Endodermal cell (in vitro differentiated cells): ENCODE results near the gene TMEM255B. TPM values are rescaled to one million over a fixed set of nuclear protein-coding genes. Genes with fewer than 3 reads are reported as not detected.

Experiments
- DNase-seq: peaks from one replicate; pipeline ENCODE4 v3.0.0-alpha.2; 2017
- H3K27ac ChIP-seq: 2 replicates; pipeline ENCODE4 v1.5.1; 2013; ENCODE audit warnings: mild to moderate bottlenecking, low read depth, low read length, moderate library complexity
- H3K27me3 ChIP-seq: 2 replicates; pipeline ENCODE4 v1.6.1; 2013; ENCODE audit warnings: mild to moderate bottlenecking, low read length, moderate library complexity; ENCODE audit not compliant: insufficient read depth, control insufficient read depth, poor library complexity, severe bottlenecking
- H3K36me3 ChIP-seq: 2 replicates; pipeline ENCODE4 v1.7.0; 2013; ENCODE audit warnings: mild to moderate bottlenecking, low read length, moderate library complexity; ENCODE audit not compliant: control insufficient read depth, insufficient read depth
- H3K4me1 ChIP-seq: one replicate; pipeline ENCODE4 v1.7.0; 2013; ENCODE audit warnings: low read length; ENCODE audit not compliant: control insufficient read depth, insufficient read depth
- H3K4me3 ChIP-seq: 2 replicates; pipeline ENCODE4 v1.5.1; 2013; ENCODE audit warnings: mild to moderate bottlenecking, low read length, moderate library complexity
- H3K9ac ChIP-seq: 2 replicates; pipeline ENCODE4 v1.6.1; 2013; ENCODE audit warnings: mild to moderate bottlenecking, low read length, moderate library complexity; ENCODE audit not compliant: poor library complexity, severe bottlenecking; ENCODE audit errors: extremely low read depth
- H3K9me3 ChIP-seq: 2 replicates; pipeline ENCODE4 v1.6.1; 2013; ENCODE audit warnings: mild to moderate bottlenecking, low read length, moderate library complexity; ENCODE audit not compliant: control insufficient read depth
- H3K27ac Mint-ChIP-seq: 2 replicates; pipeline ENCODE4 v1.8.0; 2020; ENCODE audit warnings: mixed read lengths
- H3K27me3 Mint-ChIP-seq: 2 replicates; pipeline ENCODE4 v1.8.0; 2021; ENCODE audit warnings: mild to moderate bottlenecking, mixed read lengths; ENCODE audit not compliant: insufficient read depth
- H3K36me3 Mint-ChIP-seq: 2 replicates; pipeline ENCODE4 v1.8.0; 2020; ENCODE audit warnings: low read depth, mixed read lengths
- H3K4me1 Mint-ChIP-seq: 2 replicates; pipeline ENCODE4 v1.8.0; 2020; ENCODE audit warnings: mixed read lengths
- H3K4me3 Mint-ChIP-seq: 2 replicates; pipeline ENCODE4 v1.8.0; 2020; ENCODE audit warnings: mild to moderate bottlenecking, moderate library complexity, mixed read lengths
- H3K9me3 Mint-ChIP-seq: 2 replicates; pipeline ENCODE4 v1.8.0; 2020; ENCODE audit warnings: mild to moderate bottlenecking, mixed read lengths
- CTCF ChIP-seq: fragments of 200-600 bp; sonication (generic); conservative IDR thresholded peaks from 2 replicates; pipeline ENCODE4 v1.5.0; 2021; ENCODE audit warnings: antibody characterized with exemption, mild to moderate bottlenecking
- WGBS, 2 experiments: methylation state at CpG; one replicate each; pipeline versions ENCODE4 v1.1.5 to v1.1.7; 2013; ENCODE audit warnings: missing lambda C conversion rate in 2 of 2, mixed read lengths in 1 of 2; ENCODE audit not compliant: insufficient coverage in 1 of 2, insufficient read length in 1 of 2; 5-methylcytosine and 5-hydroxymethylcytosine counted together
- total RNA-seq, 2 donors: library from RNA; stranded (reverse); fragmentation: NEBNext Ultra II Directional in 1 of 2; extraction: Animal tissue kit (Norgen Biotek cat#: 25700) in 1 of 2; gene quantifications; 2 replicates in 1 of 2; 3 replicates in 1 of 2; pipeline ENCODE4 v1.2.1, GENCODE V29; 2021

Gene TMEM255B
- total RNA-seq, 2 donors from 2014 or later = 0.55 to 2.1 TPM

GRCh38 chr13:113783966-113784644 lies 25.1 kb downstream of the TMEM255B start:
- no peak for DNase-seq
- Mint-ChIP-seq H3K4me3 (no peak overlapping the region), H3K27me3 (peaks cover 2% of the 10 kb centered on the region), H3K27ac (no peak overlapping the region), H3K9me3 (peaks cover 6% of the 10 kb centered on the region), H3K36me3 (peaks cover 3% of the 10 kb centered on the region), H3K4me1 (no peaks in the 10 kb centered on the region)
- Histone ChIP-seq H3K9ac (no peak overlapping the region), H3K9me3 (no peaks in the 10 kb centered on the region), H3K4me3 (no peak overlapping the region), H3K27me3 (peaks cover 9% of the 10 kb centered on the region), H3K4me1 (no peaks in the 10 kb centered on the region), H3K36me3 (no peaks in the 10 kb centered on the region), H3K27ac (no peak overlapping the region)
- TF ChIP-seq CTCF = no peak
- 80 to 86% methylated on average over 7 to 10 of the region's 10 CpGs for WGBS, 2 experiments

- Mint-ChIP-seq H3K4me3 (no peak overlapping the region), H3K9me3 (peaks cover 6% of the 10 kb centered on the region), H3K36me3 (peaks cover 3% of the 10 kb centered on the region), H3K27ac (no peak overlapping the region), H3K27me3 (peaks cover 2% of the 10 kb centered on the region), H3K4me1 (no peaks in the 10 kb centered on the region)
- TF ChIP-seq CTCF = no peak
- no peak overlapping the region for H3K9ac ChIP-seq
- no peaks in the 10 kb centered on the region for H3K9me3 ChIP-seq
- no peak for DNase-seq
- peaks cover 5% of the 10 kb centered on the region for H3K27me3 ChIP-seq
- WGBS, 2 experiments = 80 to 84% methylated on average over 3 to 5 of the region's 5 CpGs
- H3K36me3 ChIP-seq = no peaks in the 10 kb centered on the region
- no peak overlapping the region for H3K27ac ChIP-seq
- no peaks in the 10 kb centered on the region for H3K4me1 ChIP-seq
- H3K4me3 ChIP-seq = no peak overlapping the region
Measured at GRCh38 chr13:113784645-113785024, 25.6 kb downstream of the TMEM255B start.

GRCh38 chr13:113785051-113786010 lies 26.3 kb downstream of the TMEM255B start:
- H3K36me3 ChIP-seq = no peaks in the 10 kb centered on the region
- Mint-ChIP-seq H3K9me3 (peaks cover 6% of the 10 kb centered on the region), H3K4me1 (no peaks in the 10 kb centered on the region), H3K27ac (no peak overlapping the region), H3K27me3 (peaks cover 2% of the 10 kb centered on the region), H3K36me3 (peaks cover 3% of the 10 kb centered on the region), H3K4me3 (no peak overlapping the region)
- H3K27me3 ChIP-seq = peaks cover 5% of the 10 kb centered on the region
- no peaks in the 10 kb centered on the region for H3K4me1 ChIP-seq
- peak; percentile 24 for DNase-seq
- no peak for TF ChIP-seq CTCF
- no peak overlapping the region for H3K9ac ChIP-seq
- no peak overlapping the region for H3K27ac ChIP-seq
- H3K4me3 ChIP-seq = no peak overlapping the region
- 89 to 93% methylated on average over 16 to 19 of the region's 19 CpGs for WGBS, 2 experiments
- H3K9me3 ChIP-seq = no peaks in the 10 kb centered on the region
